Measurements from ENCODE around the gene HMOX2. TPM values are rescaled to one million over a fixed set of nuclear protein-coding genes. Genes with fewer than 3 reads are reported as not detected.
A peak's percentile ranks its signal among the peaks of the same experiment; 100 is the strongest.

Gene HMOX2
- total RNA-seq, 4 donors from 2014 or later: 26.6 to 45.9 (median 44.7) TPM

DNA sequence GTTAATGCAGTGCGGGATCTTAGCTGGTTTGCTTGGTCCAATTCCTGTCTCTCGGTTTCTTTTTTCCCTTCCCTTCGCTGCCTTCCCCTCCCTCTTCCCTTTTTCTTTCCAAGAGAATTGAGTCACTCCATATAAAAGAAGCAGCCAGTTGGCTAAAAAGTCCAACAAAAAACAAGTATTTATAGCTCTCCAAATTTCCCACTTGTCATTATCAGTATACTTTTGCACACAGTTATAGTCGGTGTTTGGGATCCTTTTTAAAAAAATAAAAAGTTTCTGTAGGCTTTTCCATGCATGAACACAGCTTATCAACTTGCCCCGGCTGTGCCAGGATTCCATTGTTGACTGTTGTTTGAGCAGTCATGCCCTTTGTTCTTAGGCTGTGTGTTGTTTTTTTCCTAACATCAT lies 24.9 kb downstream of the HMOX2 start:
- DNase-seq (ENCODE audit: extremely low spot score): no peak
- Histone ChIP-seq H3K4me1 (peaks cover 26 to 33% (median 32%) of the 10 kb centered on the region in 4 donors), H3K36me3 (peaks cover 0 to 18% (median 8%) of the 10 kb centered on the region in 4 donors), H3K4me3 (peak overlapping the region; percentile 9 to 25 (median 16)), H3K9me3 (no peaks in the 10 kb centered on the region), H3K27ac (replicated peaks in 1 of 4) (peak overlapping the region; percentile 57 to 70 (median 66)), H3K27me3 (no peaks in the 10 kb centered on the region)
- no peak for TF ChIP-seq POLR2AphosphoS5 (IDR thresholded peaks at IDR 0.05)
- intact Hi-C loops (cut with DNase I): no loop called here
- 30% methylated on average over 5 of the region's 5 CpGs for WGBS

DNA sequence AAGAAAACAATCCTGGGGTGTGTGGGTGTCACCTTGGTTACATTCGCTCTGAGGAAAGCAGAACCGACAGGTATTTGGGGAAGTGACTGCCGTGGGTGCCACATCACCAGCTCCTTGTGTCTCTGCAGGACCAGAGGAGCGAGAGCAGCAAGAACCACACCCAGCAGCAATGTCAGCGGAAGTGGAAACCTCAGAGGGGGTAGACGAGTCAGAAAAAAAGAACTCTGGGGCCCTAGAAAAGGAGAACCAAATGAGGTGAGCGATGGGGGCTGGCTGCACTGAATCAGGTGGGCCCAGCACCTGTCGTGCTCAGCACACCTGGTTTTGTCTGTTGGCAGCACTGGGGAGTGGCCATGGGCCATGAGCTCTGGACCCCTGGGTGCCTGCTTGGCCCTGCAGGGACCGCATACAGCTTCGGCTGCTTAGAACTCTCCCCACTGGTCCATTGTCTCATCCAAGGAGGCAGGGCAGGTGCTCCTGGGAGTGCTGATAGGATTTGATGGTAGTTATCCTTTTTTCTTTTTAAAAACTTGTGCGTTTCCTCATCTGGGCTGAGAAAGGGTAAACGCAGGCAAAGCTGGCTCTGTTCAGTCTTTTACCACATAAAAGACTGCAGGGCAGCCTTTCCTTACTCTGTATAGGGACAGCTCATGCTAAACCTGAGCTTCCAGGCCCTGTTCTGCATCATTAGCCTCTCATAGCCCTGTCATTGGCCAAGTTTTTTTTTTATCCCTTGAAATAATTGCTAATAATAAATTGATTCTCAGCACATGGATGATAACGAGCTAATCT lies 29.4 kb downstream of the HMOX2 start:
- H3K4me3 ChIP-seq: no peak overlapping the region
- H3K4me1 ChIP-seq: peaks cover 15 to 30% (median 25%) of the 10 kb centered on the region in 4 donors
- H3K9me3 ChIP-seq: no peaks in the 10 kb centered on the region
- no peak overlapping the region for H3K27ac ChIP-seq (replicated peaks in 1 of 4)
- peaks cover 30 to 54% (median 39%) of the 10 kb centered on the region in 4 donors for H3K36me3 ChIP-seq
- intact Hi-C loops (cut with DNase I): loop anchor here (2.0 kb wide), 1 partner anchor 43 kb away; no protein-coding TSS in a partner anchor
- WGBS: 75% methylated on average over 13 of the region's 13 CpGs
- no peak for DNase-seq (ENCODE audit: extremely low spot score)
- H3K27me3 ChIP-seq: no peaks in the 10 kb centered on the region
- no peak for TF ChIP-seq POLR2AphosphoS5 (IDR thresholded peaks at IDR 0.05)
- TF ChIP-seq POLR2A (IDR thresholded peaks at IDR 0.05; ENCODE audit: low read depth): no peak
- TF ChIP-seq CTCF (IDR thresholded peaks at IDR 0.05): no peak
- no peak for TF ChIP-seq EP300 (IDR thresholded peaks at IDR 0.05)

GRCh38 chr16:4506450-4506849 lies 30.3 kb downstream of the HMOX2 start:
- DNase-seq (ENCODE audit: extremely low spot score): no peak
- Histone ChIP-seq H3K9me3 (no peaks in the 10 kb centered on the region), H3K27me3 (no peaks in the 10 kb centered on the region), H3K36me3 (peaks cover 30 to 63% (median 48%) of the 10 kb centered on the region in 4 donors), H3K27ac (replicated peaks in 1 of 4) (peak overlapping the region in 3 of 4 donors; percentile 3 to 25 (median 8)), H3K4me1 (peaks cover 14 to 30% (median 24%) of the 10 kb centered on the region in 4 donors), H3K4me3 (no peak overlapping the region)
- 0% methylated on average over 2 of the region's 3 CpGs for WGBS
- TF ChIP-seq POLR2AphosphoS5 (IDR thresholded peaks at IDR 0.05) (peak in 1 of 2 donors; percentile 48), EP300 (IDR thresholded peaks at IDR 0.05) (no peak), POLR2A (IDR thresholded peaks at IDR 0.05; ENCODE audit: low read depth) (no peak), CTCF (IDR thresholded peaks at IDR 0.05) (peak; percentile 64 to 84 (median 78))
- intact Hi-C loops (cut with DNase I): loop anchor here (2.0 kb wide), 1 partner anchor 42 kb away; no protein-coding TSS in a partner anchor

GRCh38 chr16:4507588-4508345 lies 31.6 kb downstream of the HMOX2 start:
- TF ChIP-seq EP300 (IDR thresholded peaks at IDR 0.05): no peak
- TF ChIP-seq POLR2A (IDR thresholded peaks at IDR 0.05; ENCODE audit: low read depth): no peak
- no peak for TF ChIP-seq POLR2AphosphoS5 (IDR thresholded peaks at IDR 0.05)
- no peak for TF ChIP-seq CTCF (IDR thresholded peaks at IDR 0.05)
- H3K27ac ChIP-seq (replicated peaks in 1 of 4): no peak overlapping the region
- 94% methylated on average over 17 of the region's 17 CpGs for WGBS
- intact Hi-C loops (cut with DNase I): loop anchor here (2.0 kb wide), 1 partner anchor 41 kb away; no protein-coding TSS in a partner anchor
- no peak overlapping the region for H3K4me3 ChIP-seq
- peaks cover 36 to 76% (median 60%) of the 10 kb centered on the region in 4 donors for H3K36me3 ChIP-seq
- H3K9me3 ChIP-seq: no peaks in the 10 kb centered on the region
- peaks cover 15 to 30% (median 19%) of the 10 kb centered on the region in 4 donors for H3K4me1 ChIP-seq
- no peaks in the 10 kb centered on the region for H3K27me3 ChIP-seq
- no peak for DNase-seq (ENCODE audit: extremely low spot score)

DNA sequence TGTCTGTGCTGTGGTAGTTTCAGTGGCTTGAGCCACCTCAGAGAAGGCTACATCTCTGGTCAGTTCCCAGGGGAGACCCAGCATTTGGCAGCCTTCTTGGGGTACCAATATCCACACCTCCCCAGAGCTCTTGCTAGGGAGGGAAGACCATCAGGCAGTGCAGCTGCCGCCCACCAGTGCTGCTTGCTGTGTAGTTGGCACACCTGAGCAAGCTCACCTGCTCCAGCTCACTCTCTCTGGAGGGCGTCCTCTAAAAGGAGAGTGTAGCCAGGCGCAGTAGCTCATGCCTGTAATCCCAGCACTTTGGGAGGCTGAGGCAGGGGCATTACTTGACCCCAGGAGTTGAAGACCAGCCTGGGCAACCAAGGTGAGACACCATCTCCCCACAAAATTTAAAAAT lies 32.6 kb downstream of the HMOX2 start:
- 83% methylated on average over 2 of the region's 3 CpGs for WGBS
- peaks cover 36 to 86% (median 71%) of the 10 kb centered on the region in 4 donors for H3K36me3 ChIP-seq

More for the DNA sequence above, 32.6 kb downstream of the HMOX2 start:
- H3K4me1 ChIP-seq: peaks cover 25 to 36% (median 29%) of the 10 kb centered on the region in 4 donors
- H3K27me3 ChIP-seq: no peaks in the 10 kb centered on the region
- no peaks in the 10 kb centered on the region for H3K9me3 ChIP-seq
- H3K4me3 ChIP-seq: no peak overlapping the region
- TF ChIP-seq EP300 (IDR thresholded peaks at IDR 0.05) (no peak), POLR2AphosphoS5 (IDR thresholded peaks at IDR 0.05) (no peak), POLR2A (IDR thresholded peaks at IDR 0.05; ENCODE audit: low read depth) (no peak), CTCF (IDR thresholded peaks at IDR 0.05) (no peak)
- intact Hi-C loops (cut with DNase I): no loop called here
- H3K27ac ChIP-seq (replicated peaks in 1 of 4): no peak overlapping the region
- no peak for DNase-seq (ENCODE audit: extremely low spot score)

Measured in esophagus muscularis mucosa (tissue), 4 donors.